HEK293 (cell line): ENCODE data around the gene TP73.

ENCODE experiments used
- CTCF ChIA-PET: fragments of 350-600 bp; formaldehyde crosslinking; extraction: SDS; loops from one replicate; lab custom pipeline; 2021; ENCODE audit warnings: antibody characterized with exemption; lab: Yijun Ruan, JAX
- POLR2A ChIA-PET: fragments of 300-600 bp; formaldehyde crosslinking; extraction: SDS; loops from one replicate; lab custom pipeline; 2020; ENCODE audit warnings: antibody characterized with exemption, inconsistent platforms; lab: Yijun Ruan, JAX
- H3K27ac ChIP-seq: fragments of 200-500 bp; sonication (Bioruptor generic); 2 replicates; pipeline ENCODE4 v1.5.1; 2014; ENCODE audit warnings: low read depth, low read length, control low read depth, inconsistent platforms; ENCODE audit errors: extremely low read depth
- H3K36me3 ChIP-seq, 2 experiments: fragments of 200-500 bp in 1 of 2; sonication (Bioruptor generic) in 1 of 2; 1 replicate in 1 of 2; 2 replicates in 1 of 2; pipeline ENCODE4 v1.5.1; 2014 to 2017; ENCODE audit warnings: inconsistent platforms in 2 of 2, low read length in 2 of 2; ENCODE audit not compliant: control insufficient read depth in 2 of 2, insufficient read depth in 1 of 2
- H3K4me1 ChIP-seq: fragments of 200-500 bp; sonication (Bioruptor generic); 2 replicates; pipeline ENCODE4 v1.5.1; 2014; ENCODE audit warnings: mild to moderate bottlenecking, low read length, inconsistent platforms; ENCODE audit not compliant: control insufficient read depth, insufficient read depth
- H3K4me3 ChIP-seq: 2 replicates; pipeline ENCODE4 v1.5.1; 2011; ENCODE audit warnings: low read depth, mild to moderate bottlenecking, control low read depth, low read length, moderate library complexity
- H3K9me3 ChIP-seq: fragments of 200-500 bp; sonication (Bioruptor generic); 2 replicates; pipeline ENCODE4 v1.5.1; 2014; ENCODE audit warnings: low read depth, low read length, inconsistent platforms; ENCODE audit not compliant: control insufficient read depth, insufficient read depth
- ZBTB48 ChIP-seq: fragments of 450-650 bp; formaldehyde crosslinking; IDR thresholded peaks from 2 replicates; pipeline ENCODE4 v1.5.1; 2016; ENCODE audit warnings: missing biosample characterization, missing genetic modification characterization
- ZBTB7A ChIP-seq: fragments of 450-650 bp; formaldehyde crosslinking; IDR thresholded peaks from 2 replicates; pipeline ENCODE4 v1.5.1; 2016; ENCODE audit warnings: low read depth, missing biosample characterization, missing genetic modification characterization
- ZNF449 ChIP-seq: fragments of 450-650 bp; formaldehyde crosslinking; IDR thresholded peaks from 2 replicates; pipeline ENCODE4 v1.5.1; 2017; ENCODE audit warnings: missing biosample characterization, mild to moderate bottlenecking, missing genetic modification characterization, moderate library complexity
- ZNF529 ChIP-seq: fragments of 450-650 bp; formaldehyde crosslinking; IDR thresholded peaks from 2 replicates; pipeline ENCODE4 v1.5.1; 2017; ENCODE audit warnings: missing genetic modification characterization, missing biosample characterization; ENCODE audit not compliant: insufficient replicate concordance
- ZNF624 ChIP-seq: fragments of 450-650 bp; formaldehyde crosslinking; IDR thresholded peaks from 2 replicates; pipeline ENCODE4 v1.5.1; 2017; ENCODE audit warnings: missing biosample characterization, missing genetic modification characterization
- ZNF701 ChIP-seq: fragments of 450-650 bp; formaldehyde crosslinking; IDR thresholded peaks from 2 replicates; pipeline ENCODE4 v1.5.1; 2016; ENCODE audit warnings: missing biosample characterization, missing genetic modification characterization
- TF ChIP-seq, protein P1 (sequence below): fragments of 450-650 bp; formaldehyde crosslinking; IDR thresholded peaks from 2 replicates; pipeline ENCODE4 v1.5.1; 2016; ENCODE audit warnings: missing biosample characterization, missing genetic modification characterization, borderline replicate concordance
- TF ChIP-seq, protein P2 (sequence below): fragments of 450-650 bp; formaldehyde crosslinking; IDR thresholded peaks from 2 replicates; pipeline ENCODE4 v1.5.1; 2016; ENCODE audit warnings: missing biosample characterization, missing genetic modification characterization
- TF ChIP-seq, protein P3 (sequence below): fragments of 450-650 bp; formaldehyde crosslinking; conservative IDR thresholded peaks from 2 replicates; pipeline ENCODE4 v1.5.1; 2016; ENCODE audit warnings: low read depth, missing biosample characterization, missing genetic modification characterization

The TP73 gene

DNA sequence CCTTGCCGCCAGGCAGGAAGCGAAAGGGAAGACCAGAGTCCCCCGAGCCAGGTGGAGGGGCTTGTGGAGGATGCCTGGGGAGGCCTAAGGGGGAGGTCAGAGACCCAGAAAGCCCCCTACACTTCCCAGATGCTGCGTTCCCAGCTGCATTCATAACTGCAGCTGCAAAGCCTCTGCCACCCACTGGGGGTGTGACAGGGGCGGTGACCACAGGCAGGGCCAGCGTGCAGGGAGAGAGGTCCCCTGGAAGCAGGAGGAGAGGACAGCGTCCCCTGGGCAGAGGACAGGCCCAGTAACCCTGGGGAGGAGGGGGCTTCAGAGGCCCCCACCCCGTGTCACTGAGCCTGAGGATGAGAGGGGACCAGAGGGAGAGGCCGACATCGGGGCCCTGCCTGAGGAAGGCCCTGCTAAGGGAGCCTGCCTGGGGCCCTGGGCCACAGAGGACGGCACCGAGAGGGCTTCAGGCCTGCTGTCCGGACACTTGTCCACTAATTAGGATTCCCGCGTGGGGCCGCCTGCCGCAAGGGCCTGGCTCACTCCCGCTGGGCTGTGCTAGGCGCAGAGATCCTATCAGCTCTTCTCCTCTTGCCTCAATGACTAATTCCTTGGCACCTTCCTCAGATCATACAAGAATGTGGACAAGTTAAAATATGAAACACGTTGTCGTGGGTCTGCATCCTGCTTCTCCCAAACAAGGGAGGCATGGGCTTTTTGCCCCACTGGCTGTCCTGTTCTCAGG is 50.8 kb downstream of the TP73 start:
- TF ChIP-seq ZBTB7A (tag by site-specific recombination) (no peak), ZNF624 (tag by site-specific recombination) (no peak), ZBTB48 (tag by site-specific recombination) (0 out of 2 replicates have a peak, but pooled peaks have one; percentile 18), ZNF449 (tag by site-specific recombination) (no peak), ZNF701 (tag by site-specific recombination) (no peak), ZNF529 (no peak)
- TF ChIP-seq, protein P1, sequence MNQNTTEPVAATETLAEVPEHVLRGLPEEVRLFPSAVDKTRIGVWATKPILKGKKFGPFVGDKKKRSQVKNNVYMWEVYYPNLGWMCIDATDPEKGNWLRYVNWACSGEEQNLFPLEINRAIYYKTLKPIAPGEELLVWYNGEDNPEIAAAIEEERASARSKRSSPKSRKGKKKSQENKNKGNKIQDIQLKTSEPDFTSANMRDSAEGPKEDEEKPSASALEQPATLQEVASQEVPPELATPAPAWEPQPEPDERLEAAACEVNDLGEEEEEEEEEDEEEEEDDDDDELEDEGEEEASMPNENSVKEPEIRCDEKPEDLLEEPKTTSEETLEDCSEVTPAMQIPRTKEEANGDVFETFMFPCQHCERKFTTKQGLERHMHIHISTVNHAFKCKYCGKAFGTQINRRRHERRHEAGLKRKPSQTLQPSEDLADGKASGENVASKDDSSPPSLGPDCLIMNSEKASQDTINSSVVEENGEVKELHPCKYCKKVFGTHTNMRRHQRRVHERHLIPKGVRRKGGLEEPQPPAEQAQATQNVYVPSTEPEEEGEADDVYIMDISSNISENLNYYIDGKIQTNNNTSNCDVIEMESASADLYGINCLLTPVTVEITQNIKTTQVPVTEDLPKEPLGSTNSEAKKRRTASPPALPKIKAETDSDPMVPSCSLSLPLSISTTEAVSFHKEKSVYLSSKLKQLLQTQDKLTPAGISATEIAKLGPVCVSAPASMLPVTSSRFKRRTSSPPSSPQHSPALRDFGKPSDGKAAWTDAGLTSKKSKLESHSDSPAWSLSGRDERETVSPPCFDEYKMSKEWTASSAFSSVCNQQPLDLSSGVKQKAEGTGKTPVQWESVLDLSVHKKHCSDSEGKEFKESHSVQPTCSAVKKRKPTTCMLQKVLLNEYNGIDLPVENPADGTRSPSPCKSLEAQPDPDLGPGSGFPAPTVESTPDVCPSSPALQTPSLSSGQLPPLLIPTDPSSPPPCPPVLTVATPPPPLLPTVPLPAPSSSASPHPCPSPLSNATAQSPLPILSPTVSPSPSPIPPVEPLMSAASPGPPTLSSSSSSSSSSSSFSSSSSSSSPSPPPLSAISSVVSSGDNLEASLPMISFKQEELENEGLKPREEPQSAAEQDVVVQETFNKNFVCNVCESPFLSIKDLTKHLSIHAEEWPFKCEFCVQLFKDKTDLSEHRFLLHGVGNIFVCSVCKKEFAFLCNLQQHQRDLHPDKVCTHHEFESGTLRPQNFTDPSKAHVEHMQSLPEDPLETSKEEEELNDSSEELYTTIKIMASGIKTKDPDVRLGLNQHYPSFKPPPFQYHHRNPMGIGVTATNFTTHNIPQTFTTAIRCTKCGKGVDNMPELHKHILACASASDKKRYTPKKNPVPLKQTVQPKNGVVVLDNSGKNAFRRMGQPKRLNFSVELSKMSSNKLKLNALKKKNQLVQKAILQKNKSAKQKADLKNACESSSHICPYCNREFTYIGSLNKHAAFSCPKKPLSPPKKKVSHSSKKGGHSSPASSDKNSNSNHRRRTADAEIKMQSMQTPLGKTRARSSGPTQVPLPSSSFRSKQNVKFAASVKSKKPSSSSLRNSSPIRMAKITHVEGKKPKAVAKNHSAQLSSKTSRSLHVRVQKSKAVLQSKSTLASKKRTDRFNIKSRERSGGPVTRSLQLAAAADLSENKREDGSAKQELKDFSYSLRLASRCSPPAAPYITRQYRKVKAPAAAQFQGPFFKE (tag by site-specific recombination), result no peak
- TF ChIP-seq, protein P2, sequence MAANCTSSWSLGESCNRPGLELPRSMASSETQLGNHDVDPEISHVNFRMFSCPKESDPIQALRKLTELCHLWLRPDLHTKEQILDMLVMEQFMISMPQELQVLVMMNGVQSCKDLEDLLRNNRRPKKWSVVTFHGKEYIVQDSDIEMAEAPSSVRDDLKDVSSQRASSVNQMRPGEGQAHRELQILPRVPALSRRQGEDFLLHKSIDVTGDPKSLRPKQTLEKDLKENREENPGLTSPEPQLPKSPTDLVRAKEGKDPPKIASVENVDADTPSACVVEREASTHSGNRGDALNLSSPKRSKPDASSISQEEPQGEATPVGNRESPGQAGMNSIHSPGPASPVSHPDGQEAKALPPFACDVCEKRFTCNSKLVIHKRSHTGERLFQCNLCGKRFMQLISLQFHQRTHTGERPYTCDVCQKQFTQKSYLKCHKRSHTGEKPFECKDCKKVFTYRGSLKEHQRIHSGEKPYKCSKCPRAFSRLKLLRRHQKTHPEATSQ, result no peak
- TF ChIP-seq, protein P3, sequence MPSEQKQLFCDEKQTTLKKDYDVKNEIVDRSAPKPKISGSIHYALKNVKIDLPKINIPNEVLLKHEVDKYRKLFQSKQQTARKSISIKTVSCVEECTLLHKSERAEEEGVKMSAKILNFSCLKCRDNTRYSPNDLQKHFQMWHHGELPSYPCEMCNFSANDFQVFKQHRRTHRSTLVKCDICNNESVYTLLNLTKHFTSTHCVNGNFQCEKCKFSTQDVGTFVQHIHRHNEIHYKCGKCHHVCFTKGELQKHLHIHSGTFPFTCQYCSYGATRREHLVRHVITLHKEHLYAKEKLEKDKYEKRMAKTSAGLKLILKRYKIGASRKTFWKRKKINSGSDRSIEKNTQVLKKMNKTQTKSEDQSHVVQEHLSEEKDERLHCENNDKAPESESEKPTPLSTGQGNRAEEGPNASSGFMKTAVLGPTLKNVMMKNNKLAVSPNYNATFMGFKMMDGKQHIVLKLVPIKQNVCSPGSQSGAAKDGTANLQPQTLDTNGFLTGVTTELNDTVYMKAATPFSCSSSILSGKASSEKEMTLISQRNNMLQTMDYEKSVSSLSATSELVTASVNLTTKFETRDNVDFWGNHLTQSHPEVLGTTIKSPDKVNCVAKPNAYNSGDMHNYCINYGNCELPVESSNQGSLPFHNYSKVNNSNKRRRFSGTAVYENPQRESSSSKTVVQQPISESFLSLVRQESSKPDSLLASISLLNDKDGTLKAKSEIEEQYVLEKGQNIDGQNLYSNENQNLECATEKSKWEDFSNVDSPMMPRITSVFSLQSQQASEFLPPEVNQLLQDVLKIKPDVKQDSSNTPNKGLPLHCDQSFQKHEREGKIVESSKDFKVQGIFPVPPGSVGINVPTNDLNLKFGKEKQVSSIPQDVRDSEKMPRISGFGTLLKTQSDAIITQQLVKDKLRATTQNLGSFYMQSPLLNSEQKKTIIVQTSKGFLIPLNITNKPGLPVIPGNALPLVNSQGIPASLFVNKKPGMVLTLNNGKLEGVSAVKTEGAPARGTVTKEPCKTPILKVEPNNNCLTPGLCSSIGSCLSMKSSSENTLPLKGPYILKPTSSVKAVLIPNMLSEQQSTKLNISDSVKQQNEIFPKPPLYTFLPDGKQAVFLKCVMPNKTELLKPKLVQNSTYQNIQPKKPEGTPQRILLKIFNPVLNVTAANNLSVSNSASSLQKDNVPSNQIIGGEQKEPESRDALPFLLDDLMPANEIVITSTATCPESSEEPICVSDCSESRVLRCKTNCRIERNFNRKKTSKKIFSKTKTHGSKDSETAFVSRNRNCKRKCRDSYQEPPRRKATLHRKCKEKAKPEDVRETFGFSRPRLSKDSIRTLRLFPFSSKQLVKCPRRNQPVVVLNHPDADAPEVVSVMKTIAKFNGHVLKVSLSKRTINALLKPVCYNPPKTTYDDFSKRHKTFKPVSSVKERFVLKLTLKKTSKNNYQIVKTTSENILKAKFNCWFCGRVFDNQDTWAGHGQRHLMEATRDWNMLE (tag by site-specific recombination), result no peak
- TF ChIP-seq, all 188 proteins: peak for 1
- Histone ChIP-seq H3K36me3 (peaks cover 0 to 15% of the 10 kb centered on the region in 2 experiments; a peak in 1 of 3 replicates), H3K4me3 (no peak overlapping the region), H3K9me3 (no peaks in the 10 kb centered on the region), H3K4me1 (0 out of 2 replicates have a peak, but pooled peaks cover 2% of the 10 kb centered on the region), H3K27ac (peak overlapping the region; percentile 37; the same call in 1 of the 2 replicates)
- ChIA-PET CTCF (interaction anchor here (1.2 to 1.3 kb wide), 2 partner anchors 22 to 212 kb away, joined by 5 to 6 read pairs; no protein-coding TSS in a partner anchor), POLR2A (no interaction called here)
